HG02840 (cell line): ENCODE results near the gene GPC6.

Source experiments
- ATAC-seq: cut with Tn5 transposase; IDR thresholded peaks from one replicate; pipeline ENCODE4 v1.9.1; 2021; ENCODE audit warnings: mild to moderate bottlenecking, moderate library complexity, moderate number of reproducible peaks; ENCODE audit not compliant: unreplicated experiment, low FRiP score

The GPC6 gene

GRCh38 chr13:93637852-93638251 lies 411.2 kb downstream of the GPC6 start:
- no peak for ATAC-seq

- ATAC-seq = no peak
These were observed 413.8 kb downstream of the GPC6 start for GRCh38 chr13:93640452-93640851.

GRCh38 chr13:93646245-93646644 lies 419.6 kb downstream of the GPC6 start:
- no peak for ATAC-seq

- ATAC-seq = no peak
These were observed 422.9 kb downstream of the GPC6 start for GRCh38 chr13:93649496-93649895.

DNA sequence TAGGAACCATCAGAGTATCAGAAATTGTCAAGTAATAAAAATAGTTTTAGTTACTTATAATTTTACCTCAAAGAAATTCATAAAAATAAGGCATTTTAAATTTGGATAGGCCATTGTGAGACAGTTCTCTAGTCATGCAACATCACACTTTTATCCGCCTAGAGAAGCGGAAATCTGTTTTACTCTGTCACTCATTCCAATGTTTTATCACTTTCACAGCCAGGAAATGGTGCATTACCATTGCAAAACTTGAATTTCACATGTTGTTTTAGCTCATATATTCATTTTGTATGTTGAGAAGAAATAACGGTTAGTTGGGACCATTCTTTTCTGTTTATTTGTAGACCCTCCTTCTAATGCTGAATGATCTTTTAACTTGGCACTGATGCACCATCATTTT lies 427.2 kb downstream of the GPC6 start:
- no peak for ATAC-seq

- ATAC-seq = no peak
These were observed 428.5 kb downstream of the GPC6 start for GRCh38 chr13:93655154-93655553.

DNA sequence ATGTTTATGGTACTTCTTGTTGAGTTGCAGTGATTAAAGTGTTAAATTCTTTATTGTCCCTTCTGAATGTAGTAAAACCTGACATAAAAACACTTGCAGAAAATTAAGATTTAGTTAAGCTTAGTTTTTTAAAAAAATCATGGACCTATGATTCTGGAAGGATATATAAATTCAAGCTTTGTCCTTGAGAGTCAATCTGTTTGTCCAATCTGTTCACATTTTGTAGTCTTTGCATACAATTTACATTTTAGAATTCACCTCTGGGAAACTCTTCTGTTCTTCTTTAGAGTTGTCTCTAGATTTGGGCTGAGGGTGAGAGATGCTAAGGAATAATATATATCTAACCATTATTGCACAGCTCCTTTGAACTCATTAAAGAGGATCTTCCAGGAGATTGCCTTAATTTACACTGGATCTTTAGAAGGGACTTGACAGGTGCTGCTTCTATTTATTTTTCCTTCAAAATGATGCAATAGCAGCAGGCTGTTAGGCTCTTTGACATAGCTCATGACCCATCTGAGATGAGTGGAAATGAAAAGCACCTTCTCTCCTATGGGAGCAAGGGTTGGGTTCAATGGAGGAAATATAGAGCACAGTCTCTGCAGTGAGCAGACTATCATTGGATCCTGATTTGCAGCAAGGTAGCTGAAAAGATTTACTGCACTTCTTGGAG lies 433.9 kb downstream of the GPC6 start:
- ATAC-seq = no peak

- no peak for ATAC-seq
These were observed 444.3 kb downstream of the GPC6 start for GRCh38 chr13:93670866-93671265.

DNA sequence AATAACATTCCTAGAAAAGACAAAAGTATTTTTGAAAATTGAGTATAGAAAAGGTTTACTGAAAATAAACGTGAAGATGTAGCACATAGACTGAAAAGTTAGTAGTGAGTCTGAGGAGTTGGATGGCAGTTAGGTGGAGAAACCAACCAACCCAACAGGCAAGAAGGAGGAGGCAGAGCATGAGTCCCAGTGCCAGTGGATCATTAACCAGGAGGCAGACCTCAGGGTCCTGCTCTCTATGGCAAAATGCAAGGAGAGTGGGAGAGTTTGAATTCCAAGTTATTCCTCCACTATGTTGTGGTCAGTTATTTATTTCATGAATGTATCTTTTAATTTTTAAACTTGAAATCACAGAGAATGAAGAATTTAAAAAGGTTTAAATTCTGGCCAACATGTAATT lies 446.4 kb downstream of the GPC6 start:
- no peak for ATAC-seq

DNA sequence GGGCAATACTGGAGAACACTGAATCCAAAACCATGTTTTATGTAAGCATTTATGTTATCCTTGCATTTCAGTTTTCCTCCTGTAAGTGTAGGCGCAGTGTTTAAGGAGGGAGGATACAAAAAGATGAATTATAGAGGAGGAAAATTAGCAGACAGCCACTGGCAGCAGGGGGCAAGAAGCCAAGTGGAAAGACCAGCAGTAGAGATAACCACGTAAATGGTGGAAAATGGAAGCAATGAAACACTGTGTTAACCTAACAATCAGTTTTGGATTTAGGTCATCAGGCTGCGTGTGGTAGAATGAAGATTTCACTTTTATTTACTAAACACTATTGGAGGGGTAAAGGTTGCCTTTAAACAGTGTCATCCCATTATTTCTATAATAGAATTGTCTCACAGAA lies 447.3 kb downstream of the GPC6 start:
- ATAC-seq = no peak

GRCh38 chr13:93674337-93674755 lies 447.7 kb downstream of the GPC6 start:
- no peak for ATAC-seq

DNA sequence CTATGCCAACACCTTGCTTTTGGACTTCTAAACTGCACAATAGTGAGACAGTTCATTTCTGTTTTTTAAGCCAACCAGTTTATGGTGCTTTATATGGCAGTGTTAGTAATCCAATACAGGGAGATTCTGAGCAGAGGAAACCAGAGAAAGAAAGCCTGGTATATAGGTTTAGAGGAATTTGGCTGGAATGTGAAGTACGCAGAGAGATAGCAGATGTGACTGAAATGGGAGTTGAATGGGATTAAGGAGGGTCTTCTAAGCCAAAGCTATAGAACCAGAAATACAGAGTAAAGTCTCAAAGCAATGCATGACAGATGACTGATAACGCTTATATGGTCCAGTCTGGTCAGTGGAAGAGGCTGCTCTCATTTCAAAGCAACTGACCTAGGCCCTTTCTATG lies 453.7 kb downstream of the GPC6 start:
- ATAC-seq = no peak

DNA sequence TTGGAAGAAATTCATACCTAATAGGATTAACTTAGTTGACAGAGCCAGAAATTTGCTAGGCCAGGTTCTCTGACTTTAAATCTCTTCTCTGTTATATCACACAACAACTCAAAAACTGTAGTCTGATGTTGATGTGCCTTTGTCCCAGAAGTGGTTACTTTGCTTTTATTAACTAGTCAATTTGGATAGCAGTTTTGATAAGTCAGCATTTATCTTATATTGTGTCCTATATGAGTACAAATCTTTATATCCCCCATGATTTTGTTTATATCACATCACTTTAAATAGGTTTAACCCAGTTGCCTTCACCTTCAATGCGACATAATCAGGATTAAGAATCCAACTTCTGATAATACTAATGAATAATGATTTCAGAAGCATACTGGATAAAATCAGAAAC lies 459.3 kb downstream of the GPC6 start:
- no peak for ATAC-seq

DNA sequence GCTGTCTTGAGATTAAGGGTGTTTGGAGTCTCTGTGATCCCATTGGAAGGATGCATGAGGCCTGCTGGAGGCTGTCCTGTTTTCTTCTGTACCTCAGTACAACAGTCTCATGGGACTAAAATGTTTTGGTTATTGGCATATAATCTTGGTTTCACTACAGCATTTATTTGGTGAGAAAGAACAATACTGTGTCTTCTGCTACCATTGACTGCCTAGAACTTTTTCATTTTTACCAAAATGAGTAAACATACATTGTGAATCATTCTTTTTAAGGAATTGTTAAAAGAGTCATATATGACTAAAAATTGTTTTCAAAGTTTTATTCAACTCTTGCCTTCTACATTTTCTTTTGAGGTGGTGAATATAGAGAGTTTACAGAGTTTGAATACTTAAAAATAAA lies 459.8 kb downstream of the GPC6 start:
- ATAC-seq = no peak

GRCh38 chr13:93687261-93687660 lies 460.7 kb downstream of the GPC6 start:
- no peak for ATAC-seq

DNA sequence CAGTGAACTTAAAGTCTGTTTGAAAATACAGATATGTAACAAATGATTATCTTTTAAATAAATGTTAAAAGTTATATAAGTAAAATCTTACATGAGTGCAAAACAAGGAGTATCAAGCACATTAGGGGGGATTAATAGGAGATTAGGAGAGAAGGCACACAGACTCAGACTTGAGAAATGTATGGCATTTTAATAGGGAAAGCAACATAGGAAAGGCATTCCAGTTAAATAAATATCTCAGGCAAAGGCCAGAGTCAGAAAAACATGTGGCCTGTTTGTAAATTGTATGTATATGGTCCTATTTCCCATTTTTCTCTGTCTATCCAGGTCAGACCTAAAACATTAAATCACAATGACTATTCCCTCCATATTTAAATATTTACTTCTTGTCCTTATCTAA lies 462.7 kb downstream of the GPC6 start:
- no peak for ATAC-seq

GRCh38 chr13:93690139-93690538 lies 463.5 kb downstream of the GPC6 start:
- ATAC-seq = no peak

GRCh38 chr13:93698016-93698613 lies 471.5 kb downstream of the GPC6 start:
- ATAC-seq = no peak

DNA sequence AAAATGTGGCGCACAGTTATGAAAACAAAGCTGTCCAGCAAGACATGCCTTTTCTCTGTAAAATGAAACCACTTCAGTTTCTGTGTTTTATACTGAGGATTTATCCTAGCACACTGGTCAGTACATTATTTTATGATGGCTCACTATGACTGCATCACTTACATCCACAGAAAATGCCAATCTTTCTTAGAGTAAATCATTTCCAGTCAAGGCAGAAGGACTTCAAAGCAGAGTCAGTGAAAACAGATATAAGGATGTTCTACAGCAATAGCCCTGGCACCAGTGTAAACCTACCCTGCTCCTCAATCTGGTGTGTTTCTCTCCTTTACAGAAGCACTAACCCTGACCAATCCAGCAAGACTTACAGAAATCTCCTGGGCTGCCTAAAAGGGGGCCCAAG lies 473.5 kb downstream of the GPC6 start:
- no peak for ATAC-seq

DNA sequence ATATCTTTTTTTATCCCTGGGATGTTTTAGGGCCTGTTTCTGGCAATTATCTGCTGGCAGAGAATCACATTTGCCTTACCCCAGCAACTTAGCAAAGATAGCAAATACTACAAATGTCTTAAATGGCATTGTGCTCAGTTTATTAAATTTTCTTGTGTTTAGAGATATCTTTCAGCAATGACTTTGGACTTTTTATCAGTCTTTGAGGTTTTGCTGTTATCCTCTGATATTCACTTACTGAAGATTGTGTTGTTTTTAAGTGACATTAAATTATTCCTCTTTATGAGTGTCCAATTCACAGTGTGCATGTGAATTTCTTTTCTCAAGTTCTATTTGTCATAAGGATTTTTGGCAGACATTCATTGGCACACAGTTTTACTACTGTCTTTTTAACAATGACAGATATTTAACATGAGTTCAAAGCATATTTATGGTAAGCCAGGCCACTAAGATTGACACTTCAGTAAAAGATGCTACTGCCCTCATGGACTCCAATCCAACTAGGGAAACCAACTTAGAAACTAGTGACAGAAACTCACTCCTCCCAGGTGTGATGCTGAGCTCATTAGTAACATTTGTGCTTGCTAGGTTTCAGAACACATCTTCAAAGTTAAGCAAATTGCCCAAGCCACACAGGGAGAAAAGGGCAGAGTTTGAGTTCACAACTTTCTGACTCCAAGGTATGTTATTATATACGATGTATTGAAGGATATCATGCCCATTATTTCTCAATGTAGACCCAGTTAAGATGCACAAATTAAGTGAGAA lies 481.9 kb downstream of the GPC6 start:
- ATAC-seq = no peak

DNA sequence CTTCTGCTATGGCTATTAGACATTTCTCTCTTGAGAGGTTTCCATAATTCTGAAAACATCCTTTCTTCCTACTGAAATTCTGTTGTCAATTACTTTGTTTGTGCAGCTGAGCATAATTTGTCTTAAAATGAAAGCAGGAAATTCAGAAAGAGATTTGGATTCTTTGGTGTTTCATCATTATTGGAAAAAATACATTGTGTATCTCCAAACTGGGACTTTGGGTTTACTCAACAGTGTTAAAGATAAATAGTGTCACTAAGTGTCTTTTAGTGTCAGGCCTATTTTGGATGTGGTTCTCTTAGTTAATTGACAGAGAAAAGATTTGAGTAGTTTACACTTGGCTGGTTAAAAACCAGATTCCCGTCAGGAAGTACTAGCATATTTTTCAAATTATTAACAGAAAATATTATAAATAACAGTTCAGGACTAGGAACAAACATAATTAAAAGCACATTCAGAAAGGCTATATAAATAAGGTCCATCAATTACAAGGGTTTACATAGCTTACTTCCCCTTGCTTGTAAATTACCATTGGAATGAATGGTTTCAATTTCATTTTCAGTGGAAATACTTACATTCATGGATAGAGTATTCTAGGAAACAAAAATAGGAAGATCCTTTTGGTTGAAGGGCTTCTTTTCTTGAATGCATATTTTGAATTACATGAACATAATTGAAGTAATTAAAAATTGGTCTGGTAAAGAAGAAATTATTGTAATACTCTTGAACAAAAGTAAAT lies 483.1 kb downstream of the GPC6 start:
- no peak for ATAC-seq
